ENCODE data around the gene EP400.
"Not testable (repeated sequence)": the region's sequence is repeated elsewhere in the genome, so short reads cannot be mapped to it uniquely, and the experiment has no call there.

EP400 gene

DNA sequence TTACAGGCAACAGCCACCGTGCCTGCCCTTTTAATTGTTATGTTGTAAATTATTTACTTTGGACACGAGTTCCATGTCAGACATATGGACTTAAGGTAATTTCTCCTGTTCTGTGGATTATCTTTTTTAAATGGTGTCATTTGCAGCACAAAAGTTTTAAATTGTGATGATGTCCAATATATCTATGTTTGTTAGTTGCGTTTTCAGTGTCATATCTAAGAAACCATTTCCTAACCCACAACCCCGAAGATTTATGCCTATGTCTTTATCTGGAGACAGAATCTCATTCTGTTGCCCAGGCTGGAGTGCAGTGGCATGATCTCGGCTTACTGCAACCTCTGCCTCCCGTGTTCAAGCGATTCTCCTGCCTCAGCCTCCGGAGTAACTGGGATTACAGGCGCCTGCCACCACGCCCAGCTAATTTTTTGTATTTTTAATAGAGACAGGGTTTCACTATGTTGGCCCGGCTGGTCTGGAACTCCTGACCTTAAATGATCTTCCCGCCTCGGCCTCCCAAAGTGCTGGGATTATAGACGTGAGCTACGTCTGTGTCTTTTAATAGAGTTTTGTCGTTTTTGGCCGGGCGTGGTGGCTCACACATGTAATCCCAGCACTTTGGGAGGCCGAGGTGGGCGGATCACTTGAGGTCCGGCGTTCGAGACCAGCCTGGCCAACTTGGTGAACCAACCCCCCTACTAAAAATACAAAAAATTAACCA, 870 bp upstream of the EP400 start:
- DNase-seq, result not testable (repeated sequence)

DNA sequence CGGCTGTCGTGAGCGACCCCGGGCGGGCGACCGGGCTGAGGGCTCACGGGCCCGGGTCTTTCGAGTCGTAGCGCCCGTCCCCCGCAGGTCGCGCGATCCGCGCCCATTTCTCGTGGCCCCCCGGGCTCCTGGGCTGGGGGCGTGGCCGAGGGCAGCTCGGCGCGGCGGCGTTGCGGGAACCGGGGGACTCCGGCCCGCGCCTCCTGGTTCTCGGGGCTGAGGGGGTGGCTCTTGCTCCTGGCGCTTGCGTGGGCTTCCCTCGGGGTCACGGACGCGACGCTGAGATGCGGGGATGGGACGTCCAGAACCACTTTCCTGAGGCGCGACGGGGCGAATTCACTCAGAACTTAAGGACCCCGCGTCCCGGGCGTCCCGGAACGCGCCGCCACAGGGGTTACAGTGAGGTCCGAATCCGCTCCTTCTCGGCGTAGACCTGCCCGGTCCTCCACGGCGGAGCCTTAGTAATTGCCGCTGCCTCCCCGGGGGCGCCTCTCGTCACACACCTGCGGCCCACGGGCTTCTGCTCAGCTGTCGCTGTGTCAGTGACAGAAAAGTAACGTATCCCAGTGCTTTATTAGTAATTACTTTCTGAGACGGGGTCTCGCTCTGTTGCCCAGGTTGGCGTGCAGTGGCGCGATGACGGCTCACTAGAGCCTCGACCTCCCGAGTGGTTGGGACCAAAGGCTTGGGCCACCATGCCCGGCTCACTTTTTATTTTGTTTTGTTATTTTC, 606 bp downstream of the EP400 start:
- peak; percentile 26 for DNase-seq

DNA sequence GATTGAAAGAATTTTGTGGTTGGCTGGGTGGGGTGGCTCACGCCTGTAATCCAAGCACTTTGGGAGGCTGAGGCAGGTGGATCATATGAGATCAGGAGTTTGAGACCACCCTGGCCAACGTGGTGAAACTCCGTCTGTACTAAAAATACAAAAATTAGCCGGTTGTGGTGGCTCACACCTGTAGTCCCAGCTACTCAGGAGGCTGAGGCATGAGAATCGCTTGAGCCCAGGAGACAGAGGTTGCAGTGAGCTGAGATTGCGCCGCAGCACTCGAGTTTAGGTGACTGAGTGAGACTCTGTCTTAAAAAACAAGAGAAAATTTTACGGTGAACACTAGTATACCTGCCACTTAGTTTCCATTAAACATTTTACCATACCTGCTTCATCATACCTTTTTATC, 4.1 kb downstream of the EP400 start:
- not testable (repeated sequence) for DNase-seq

DNA sequence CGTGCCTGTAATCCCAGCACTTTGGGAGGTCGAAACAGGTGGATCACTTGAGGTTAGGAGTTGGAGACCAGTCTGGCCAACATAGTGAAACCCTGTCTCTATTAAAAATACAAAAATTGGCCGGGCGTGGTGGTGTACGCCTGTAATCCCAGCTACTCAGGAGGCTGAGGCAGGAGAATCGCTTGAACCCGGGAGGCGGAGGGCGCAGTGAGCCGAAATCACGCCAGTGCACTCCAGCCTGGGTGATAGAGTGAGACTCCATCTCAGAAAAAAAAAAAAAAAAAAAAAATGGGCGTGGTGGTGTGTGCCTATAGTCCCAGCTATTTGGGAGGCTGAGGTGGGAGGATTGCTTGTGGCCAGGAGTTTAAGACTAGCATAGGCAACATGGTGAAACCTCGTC, 4.7 kb downstream of the EP400 start:
- not testable (repeated sequence) for DNase-seq

DNA sequence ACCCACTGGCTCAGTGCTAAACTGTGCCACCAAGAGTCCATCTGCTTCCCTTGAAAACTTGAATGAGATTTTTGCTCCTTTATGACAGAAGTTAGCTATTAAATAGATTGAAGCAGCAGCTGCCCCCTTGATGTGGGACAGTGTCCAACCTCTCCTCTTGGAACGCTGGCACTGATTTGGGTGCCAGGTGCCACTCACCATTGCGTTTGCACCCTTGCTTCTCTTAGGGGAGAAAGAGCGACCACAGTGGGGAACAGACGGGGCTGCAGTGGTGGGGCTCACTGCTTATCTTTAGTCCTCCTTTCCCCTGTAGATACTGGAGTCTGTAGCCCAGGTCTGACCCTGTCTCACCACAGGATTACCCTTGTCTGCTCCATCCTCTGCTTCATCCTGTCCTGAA, 9.4 kb downstream of the EP400 start:
- no peak for DNase-seq

DNA sequence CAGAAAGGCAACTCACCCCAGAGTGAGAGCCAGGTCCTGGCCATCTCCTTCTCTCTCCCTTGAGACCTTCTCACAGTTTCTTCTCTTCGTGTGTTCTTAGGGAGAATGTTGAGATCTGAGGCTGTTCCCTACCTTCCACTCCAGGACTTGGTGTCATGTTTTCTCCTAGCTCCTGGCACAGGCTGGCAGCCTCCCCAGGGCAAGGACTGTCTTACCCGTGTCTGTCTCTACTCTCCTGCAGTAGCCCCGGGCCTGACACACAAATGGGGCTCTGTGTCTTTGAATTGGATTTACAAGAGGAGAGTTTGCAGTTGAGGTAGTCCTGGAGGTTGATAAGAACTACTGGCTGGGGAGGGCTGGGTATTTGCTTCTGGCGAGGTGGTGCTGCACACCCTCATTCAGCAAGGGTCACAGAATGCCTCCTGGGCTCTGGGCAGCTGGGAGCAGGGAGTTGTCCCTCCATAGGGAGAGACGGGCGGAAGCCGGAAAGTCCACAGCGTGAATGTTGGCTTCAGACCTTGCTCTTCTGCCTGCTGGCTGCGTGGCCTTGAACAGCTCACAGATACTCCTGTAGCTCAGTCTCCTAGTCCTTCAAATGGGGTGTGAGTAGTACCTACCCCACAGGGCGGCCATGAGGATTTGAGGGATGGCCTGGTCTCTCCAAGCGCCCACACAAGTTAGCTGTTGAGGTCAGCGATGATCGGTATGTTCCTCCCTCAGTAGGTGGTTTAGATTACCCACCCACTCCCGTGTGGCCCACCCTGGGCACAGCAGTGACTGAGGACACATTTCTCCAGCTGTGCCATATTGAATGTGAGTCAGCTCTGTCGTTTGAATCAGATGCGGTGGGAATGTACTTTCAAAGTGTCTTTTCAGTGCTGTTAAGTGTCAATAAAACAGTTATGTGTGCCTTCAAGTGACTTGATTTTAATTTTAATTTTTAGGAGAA, 10.2 kb downstream of the EP400 start:
- DNase-seq, result no peak

DNA sequence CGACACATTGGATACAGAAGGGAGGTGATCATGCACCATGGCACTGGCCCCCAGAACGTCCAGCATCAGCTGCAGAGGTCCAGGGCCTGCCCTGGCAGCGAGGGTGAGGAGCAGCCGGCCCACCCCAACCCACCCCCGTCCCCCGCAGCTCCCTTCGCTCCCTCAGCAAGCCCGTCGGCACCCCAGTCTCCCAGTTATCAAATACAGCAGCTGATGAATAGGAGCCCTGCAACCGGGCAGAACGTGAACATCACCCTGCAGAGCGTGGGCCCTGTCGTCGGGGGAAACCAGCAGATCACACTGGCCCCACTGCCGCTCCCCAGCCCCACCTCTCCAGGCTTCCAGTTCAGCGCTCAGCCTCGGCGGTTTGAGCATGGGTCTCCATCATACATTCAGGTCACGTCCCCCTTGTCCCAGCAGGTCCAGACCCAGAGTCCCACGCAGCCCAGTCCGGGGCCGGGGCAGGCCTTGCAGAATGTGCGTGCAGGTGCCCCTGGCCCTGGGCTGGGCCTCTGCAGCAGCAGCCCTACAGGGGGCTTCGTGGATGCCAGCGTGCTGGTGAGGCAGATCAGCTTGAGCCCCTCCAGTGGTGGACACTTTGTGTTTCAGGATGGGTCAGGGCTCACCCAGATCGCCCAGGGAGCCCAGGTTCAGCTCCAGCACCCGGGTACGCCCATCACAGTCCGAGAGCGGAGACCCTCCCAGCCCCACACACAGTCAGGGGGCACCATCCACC, 11.0 kb downstream of the EP400 start:
- DNase-seq, result not testable (repeated sequence)

DNA sequence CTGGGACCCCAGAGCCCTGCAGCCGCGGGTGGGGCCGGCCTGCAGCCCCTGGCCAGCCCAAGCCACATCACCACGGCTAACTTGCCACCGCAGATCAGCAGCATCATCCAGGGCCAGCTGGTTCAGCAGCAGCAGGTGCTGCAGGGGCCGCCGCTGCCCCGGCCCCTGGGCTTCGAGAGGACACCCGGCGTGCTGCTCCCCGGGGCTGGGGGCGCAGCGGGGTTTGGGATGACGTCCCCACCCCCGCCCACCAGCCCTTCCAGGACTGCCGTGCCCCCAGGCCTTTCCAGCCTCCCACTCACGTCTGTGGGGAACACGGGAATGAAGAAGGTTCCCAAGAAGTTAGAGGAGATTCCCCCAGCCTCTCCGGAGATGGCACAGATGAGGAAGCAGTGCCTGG, 11.6 kb downstream of the EP400 start:
- not testable (repeated sequence) for DNase-seq

DNA sequence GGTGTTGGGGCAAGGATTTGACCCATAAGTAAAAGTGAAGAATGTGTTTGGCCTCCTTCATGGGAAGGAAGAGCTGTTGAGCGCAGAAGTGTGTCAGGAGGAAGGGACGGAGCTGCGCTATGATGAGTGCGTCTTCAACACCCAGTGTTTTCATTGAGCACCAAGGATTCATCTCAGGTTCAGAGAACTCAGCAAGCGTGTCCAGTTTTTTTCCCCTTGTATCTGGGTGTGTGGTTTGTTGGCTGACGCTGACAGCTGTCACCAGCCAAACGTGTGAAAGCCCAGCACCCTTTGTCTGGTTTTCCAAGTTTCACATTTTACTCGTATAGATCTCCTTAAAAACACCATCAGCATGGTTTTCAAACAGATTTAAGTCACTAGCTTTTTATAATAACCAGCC, 12.3 kb downstream of the EP400 start:
- no peak for DNase-seq

DNA sequence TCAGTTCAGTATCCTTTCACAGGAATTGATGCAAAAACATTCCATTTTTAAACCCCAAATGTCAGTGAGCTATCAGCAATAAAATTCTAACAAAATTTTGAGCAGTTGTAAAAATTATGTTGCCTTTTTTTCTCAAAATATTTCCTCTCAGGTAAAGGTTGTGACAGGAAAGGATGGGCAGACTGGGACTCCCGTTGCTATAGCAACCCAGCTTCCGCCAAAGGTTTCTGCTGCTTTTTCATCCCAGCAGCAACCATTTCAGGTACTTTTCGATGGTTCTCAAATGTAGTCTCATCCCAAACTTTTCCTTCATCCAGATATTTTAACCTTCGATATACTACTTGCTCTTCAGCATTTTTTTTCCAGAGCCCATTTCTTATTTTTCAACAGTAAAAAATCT, 13.6 kb downstream of the EP400 start:
- no peak for DNase-seq

DNA sequence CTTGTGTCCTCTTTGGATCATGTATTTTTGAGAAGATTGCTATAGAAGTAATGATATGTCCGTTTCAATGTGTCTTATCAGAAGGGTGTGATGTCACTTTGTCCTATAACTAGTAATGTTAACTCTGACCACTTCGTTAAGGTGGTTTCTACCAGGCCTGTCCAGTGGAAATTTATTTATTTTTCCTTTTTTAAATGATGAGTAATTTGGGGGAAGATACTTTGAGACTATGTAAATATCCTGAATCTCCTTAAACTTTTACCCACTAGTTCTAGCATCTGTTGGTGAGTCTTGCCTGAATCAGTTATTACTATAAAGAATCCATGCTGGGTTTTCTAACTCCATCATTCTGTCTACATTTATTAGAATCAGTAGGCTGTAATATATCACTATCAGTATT, 15.3 kb downstream of the EP400 start:
- no peak for DNase-seq

DNA sequence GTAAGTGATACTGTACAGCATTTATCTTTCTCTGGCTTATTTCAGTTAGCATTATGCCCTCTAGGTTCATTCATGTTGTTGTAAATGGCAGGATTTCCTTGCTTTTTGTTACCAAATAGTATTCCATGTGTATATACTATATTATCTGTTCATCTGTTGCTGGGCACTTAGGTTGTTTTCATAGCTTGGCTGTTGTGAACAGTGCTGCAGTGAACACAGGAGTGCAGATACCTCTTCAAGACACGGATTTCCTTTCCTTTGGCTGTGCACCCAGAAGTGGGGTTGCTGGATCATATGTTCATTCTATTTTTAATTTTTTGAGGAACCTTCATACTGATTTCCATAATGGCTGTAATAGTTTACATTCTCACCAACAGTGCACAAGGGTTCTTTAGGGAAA, 21.5 kb downstream of the EP400 start:
- no peak for DNase-seq

DNA sequence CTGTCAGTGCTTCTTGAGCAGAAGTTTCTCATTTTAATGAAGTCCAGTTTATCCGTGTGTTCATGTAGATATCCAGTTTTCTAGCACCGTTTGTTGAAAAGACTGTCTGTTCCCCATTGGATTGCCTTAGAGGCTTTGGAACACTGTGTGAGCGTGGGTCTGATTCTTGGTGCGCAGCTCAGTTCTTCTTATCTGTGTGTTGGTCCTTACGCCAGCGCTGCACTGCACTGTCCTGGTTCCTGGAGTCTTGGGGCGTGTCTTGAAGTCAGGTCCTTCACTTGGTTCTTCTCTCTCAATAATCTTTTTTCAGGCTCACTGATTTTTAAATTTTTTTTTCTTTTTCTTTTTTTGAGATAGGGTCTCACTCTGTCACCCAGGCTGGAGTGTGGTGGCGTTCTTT, 25.5 kb downstream of the EP400 start:
- no peak for DNase-seq

DNA sequence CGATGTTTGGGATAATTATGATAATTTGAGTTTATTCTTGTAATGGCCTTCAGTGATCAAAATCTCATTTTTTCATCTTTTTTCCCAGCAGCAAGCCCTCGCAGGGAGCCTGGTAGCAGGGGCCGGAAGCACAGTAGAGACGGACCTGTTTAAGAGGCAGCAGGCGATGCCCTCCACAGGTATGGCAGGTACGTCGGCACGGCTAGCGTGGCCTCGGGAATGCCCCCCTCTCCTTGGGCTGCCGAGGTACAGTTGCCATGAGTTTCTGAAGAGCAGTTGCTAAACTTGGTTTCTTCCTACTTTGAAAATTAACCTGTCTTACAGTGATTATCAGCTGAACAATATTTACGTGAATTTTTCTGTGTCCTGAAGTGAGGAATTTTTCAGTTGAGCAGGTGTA, 29.9 kb downstream of the EP400 start:
- DNase-seq, result no peak

DNA sequence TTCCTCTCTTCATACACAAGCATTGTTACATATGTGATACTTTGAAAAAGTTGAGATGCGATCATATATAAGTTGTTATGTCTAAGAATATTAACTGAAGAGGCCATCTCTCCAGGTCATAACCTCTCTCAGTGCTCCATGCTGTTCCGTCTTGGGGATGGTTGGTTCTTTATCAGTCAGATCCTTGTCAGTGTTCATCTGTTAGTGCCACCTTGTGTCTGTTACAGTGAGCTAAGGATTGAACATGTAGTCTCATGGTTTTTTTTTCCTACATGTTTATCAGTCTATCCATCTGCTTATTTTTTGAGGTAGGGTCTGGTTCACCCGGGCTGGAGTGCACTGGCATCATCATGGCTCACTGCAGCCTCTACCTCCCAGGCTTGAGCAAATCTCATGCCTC, 30.5 kb downstream of the EP400 start:
- no peak for DNase-seq

DNA sequence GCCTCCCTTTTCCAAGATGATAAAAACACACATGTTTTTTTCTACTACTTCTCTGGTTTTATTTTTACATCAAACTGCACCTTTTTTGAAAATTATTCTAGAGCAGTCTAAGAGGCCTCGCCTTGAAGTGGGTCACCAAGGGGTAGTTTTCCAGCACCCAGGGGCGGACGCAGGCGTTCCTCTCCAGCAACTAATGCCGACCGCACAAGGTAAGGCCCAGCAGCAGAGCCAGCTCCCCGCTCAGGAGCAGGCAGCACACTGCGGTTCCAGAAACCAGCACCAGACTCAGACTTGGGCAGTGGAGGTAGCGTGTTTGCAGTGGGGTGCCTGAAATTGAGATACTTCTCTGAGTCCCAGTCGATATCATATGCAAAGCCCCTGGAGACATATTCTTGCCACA, 31.6 kb downstream of the EP400 start:
- no peak for DNase-seq

DNA sequence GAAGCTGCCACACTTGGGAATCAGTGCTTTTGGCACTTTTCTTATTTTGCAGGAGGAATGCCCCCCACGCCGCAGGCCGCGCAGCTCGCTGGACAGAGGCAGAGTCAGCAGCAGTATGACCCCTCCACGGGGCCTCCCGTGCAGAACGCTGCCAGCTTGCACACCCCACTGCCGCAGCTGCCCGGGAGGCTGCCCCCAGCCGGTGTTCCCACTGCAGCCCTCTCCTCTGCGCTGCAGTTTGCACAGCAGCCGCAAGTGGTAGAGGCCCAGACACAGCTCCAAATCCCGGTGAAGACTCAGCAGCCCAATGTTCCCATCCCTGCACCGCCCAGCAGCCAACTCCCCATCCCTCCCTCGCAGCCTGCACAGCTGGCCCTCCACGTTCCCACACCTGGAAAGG, 32.3 kb downstream of the EP400 start:
- DNase-seq, result no peak

DNA sequence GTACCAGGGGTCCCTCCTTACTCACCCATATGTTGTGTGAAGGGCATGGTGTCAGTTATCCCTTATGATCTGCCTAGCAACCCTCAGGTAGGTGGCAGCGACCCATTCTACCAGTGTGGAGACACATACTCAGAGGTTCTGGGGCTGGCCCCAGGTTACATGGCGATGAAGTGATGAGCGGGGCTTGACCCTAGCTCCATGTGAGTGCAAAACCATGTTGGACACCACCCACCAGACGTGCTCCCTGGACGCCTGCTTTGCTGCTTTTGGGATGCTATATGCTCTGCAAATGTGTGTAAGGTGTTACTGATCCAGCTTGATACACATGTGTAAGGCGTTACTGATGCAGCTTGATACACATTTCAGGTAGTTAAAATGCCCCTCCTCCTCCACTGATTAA, 33.3 kb downstream of the EP400 start:
- no peak for DNase-seq

DNA sequence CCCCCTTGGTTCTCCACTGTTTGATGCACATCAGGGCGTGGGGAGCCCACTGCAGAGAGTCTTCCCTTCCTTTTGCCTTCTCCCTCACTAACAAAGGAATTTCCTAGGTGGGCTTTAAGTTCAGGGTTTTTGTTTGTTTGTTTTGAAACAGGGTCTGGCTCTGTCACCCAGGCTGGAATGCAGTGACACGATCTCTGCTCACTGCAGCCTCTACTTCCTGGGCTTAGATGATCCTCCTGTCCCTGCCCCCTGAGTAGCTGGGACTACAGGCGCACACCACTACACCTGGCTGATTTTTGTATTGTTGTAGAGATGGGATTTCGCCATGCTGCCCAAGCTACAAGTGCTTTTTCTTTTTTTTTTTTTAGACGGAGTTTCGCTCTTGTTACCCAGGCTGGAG, 33.8 kb downstream of the EP400 start:
- DNase-seq, result no peak

DNA sequence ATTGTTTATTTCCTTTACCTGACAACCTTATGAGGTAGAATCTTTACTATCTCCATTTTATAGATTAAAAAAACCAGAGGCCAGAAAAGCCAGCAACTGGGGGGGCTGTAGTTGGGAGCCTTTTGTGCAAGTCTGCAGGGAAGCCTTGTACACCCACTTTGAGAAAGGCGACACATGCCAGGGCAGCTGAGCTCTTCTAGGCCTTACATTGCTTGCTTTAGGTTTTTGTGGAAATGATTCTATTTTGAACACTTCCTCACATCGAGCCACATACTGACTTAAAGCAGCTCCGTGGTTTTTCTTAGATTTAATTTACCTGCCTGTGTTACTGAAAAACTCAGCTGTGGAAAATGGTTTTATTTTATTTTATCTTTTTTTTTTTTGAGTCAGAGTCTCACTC, 34.6 kb downstream of the EP400 start:
- no peak for DNase-seq

DNA sequence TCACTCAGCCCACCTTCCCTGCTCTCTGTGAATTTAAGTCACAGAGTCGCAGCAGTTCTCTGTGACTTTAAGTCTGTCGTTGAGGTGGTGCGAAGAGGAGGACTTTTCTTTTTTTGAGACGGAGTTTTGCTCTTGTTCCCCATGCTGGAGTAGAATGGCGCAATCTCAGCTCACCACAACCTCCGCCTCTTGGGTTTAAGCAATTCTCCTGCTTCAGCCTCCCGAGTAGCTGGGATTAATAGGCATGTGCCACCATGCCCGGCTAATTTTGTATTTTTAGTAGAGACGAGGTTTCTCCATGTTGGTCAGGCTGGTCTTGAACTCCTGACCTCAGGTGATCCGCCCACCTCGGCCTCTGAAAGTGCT, 35.8 kb downstream of the EP400 start:
- DNase-seq, result not testable (repeated sequence)

DNA sequence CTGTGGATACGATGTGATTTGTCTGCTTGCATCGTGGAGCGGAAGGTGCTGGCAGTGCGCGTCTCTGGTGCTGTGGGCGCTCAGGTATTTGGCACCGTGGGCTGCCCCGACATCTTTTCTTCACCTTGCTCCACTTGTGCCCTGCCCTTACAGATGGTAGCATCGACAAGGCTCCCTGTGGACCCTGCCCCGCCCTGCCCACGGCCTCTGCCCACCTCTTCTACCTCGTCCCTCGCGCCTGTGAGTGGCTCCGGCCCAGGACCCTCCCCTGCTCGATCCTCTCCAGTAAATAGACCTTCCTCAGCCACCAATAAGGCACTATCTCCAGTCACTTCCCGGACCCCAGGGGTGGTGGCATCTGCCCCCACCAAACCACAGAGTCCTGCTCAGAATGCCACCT, 36.6 kb downstream of the EP400 start:
- DNase-seq, result no peak

DNA sequence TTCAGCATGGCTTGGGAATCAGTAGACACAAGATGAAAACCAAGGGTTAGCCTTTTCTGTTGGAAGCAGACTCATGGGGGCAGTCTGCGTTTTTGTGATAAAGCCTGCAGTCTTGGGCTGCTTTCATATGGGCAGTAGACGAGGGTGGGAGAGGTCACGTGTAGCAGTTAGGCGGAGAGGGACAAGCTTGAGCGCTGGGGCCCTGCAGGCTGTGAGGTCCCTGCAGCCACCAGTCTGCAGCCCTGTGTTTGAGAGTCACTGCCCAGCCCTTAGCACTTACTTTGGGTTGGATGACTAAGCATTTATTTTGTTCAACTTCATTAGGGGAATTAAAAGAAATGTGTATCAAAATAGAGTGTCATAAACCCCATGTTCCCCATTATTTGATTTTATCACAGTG, 37.2 kb downstream of the EP400 start:
- no peak for DNase-seq

Data from right hindlimb (tissue), 1 donor.